Measurements from ENCODE around the gene C17orf58. TPM values are rescaled to one million over a fixed set of nuclear protein-coding genes. Genes with fewer than 3 reads are reported as not detected.
"Not testable (repeated sequence)": the region's sequence is repeated elsewhere in the genome, so short reads cannot be mapped to it uniquely, and the experiment has no call there.

Gene C17orf58
- total RNA-seq, 1 experiment from 2014 or later: 24.2 TPM

DNA sequence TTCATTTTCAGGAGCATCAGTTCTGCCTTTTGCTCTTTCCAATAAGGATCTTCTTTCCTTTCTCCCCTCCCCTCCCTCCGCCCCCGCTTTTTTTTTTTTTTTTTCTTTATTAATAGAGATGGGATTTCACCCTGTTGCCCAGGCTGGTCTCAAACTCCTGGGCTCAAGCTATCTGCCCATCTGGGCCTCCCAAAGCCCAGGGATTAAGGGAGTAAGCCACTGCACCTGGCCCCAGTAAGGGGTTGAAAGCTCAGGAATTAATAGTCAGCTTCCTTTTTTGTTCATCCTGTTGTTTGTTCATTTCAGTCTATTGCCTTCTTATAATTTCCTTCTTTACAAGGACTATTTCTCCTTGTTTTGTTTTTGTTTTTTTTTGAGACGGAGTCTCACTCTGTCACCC, 7.9 kb upstream of the C17orf58 start:
- DNase-seq (ENCODE audit: low spot score): no peak

DNA sequence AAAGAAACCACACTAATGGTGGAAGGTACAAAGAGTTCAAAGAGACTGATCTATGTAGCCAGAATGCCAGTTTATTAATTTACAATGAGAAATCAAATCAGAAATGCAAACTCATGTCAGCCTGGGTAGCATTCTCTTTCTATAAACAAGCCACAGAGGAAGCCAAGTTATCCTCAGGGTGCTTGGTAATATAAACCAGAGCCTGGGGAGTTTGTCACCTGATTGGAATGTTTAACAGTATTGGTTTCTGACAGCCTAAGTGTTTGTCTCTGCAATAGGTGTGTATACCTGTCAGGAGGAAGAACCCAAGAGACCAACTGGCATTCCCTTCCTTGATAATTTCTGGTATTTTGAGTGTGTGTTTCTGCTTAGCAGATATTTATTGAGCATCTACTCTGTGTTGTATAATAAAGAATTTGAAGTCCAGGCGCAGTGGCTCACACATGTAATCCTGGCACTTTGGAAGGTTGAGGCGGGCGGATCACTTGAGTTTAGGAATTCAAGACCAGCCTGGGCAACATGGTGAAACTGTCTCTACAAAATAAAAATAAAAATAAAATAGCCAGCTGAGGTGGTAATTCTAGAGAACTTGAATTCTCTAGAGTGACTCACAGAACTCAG, 3.1 kb upstream of the C17orf58 start:
- DNase-seq (ENCODE audit: low spot score): no peak

DNA sequence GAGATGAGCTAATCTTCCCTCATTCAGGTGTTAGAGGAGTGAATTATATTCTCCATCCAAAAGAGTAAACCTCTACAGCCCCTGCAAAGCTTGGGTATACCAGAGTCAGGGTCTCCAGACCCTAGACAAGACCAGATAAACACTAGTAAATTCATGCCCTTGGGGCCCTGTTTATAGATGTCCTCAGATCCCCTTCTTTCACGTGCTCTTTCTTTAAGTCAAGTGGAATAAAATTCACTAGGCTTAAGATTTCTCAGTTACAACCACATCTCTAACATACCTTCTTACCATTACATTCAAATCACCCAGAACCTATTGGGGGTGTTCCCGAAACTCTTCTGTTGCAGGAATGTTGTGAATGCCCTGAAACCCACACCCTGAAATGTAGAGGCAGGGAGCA, 2.2 kb upstream of the C17orf58 start:
- no peak for DNase-seq (ENCODE audit: low spot score)

DNA sequence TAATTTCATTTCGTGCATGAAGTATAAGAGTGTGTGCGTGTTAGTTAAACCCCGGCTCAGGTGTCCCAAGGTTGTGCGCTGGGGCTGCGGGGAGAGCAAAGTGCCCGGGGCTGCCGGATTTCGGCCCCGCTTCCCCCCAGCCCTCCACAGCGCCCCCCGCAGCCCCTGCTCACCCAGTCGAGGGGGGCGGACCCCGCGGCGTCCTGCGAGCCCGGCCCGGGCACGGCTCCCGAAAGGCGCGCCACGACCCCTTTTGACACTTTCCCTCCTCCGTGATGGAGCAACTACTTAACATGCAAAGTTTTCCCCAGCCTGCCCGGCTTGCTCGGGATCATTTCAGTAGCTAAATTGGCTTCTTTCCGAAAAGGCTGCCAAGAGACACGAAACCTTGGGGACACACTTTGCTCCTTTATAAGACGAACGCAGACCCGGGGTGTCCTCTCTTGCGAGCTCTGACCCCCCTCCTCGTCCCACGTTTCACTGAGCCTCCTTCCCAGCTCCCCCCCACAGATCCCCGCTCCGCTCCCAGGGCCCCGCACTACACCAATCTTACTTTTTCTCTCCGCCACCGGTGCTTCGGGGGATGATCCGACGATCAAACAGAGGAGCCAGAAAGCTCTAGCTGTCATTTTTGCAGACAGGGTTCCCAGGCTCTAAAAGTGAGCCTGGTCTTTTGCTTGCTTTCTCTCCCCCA, 552 bp downstream of the C17orf58 start:
- no peak for DNase-seq (ENCODE audit: low spot score)

DNA sequence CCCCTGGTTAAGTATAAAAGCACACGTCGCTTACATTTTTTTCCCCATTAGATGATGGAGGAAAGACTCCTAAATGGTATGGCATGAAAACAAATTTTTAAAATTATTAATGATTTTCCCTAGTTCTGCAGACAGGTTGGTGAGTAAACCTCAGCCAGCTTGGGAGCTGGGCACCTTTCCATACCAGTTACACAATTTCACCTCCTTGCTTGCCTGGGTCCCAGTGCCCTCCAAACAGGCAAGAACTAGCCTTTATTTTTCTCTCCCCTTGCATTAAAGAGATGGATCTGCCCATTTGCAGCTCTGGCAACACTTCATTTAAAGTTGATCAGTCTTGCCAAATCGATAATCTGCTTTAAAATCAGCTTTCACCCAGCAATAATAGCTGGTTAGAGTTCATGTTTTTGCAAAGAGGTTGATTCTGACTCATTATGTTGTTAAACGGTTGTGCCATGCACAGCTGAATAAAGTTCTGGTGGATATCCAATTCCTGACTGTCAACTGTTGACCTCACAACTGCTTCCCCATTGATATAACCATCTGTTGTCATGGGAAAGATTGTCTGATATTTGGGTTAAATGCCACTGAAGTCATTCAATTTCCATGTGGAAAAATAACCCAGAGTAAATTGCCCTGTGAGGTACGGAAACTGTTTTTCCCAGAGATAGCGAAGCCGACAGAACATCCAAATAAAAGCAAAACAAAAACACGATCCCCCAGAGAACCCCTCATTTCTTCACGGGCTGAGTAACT, 1.3 kb downstream of the C17orf58 start:
- DNase-seq (ENCODE audit: low spot score): peak; percentile 30

DNA sequence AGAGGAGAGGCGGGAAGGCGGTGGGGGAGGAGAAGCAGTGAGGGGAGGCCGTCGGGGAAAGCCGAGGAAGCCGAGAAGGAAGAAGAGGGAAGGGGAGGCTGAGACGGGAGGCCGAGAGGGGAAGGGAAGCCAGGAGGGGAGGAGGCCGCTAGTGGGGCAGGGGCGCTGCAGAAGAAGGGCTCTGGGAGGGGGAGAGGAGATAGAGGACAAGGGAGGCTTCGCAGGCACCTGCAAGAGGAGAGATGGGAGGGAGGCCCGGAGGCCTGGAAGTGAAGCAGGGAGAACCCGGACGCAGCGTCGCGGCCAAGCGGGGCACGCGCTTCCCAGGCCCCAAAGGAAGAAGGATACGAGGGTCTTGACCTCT, 2.3 kb downstream of the C17orf58 start:
- DNase-seq (ENCODE audit: low spot score): no peak

DNA sequence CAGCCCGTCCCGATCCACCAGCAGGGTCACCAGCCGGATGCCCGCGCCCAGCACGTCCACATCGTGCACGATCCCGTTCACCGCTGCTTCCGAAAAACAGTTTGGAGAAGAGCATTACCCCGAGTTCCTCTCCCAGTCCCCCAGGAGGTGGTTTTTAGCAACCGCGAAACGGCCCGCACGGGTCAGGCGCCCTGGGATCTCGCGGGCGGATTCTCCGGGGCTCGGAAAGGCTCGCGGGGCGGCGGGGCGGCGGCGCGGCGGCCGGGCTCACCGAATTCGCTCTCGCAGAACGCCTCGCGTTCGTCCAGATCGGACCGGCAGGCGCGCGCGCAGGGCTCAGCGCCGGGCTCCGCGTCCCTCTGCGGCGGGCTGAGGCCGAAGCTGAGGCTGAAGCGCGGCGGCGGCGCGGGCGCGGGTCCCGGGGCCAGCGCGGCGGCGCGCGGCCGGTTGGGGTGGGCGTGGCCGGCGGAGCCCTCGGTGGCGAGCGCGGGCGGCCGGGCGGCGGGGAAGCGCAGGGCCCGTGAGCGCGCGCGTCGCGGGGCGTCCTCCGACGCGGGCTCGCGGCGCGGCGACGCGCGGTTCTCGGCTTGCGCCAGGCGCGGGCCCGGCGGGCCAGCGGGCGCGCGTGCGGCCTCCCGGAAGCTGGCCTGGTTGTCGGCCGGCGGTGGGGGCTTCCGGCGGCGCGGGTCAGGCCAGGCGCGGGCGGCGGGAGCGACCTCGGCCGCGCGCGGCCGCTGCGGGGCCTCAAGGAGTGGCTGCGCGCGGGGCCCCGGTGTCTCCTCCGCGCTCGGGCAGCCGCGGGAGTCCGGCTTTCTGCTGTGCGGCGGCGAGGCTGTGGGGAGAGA, 2.9 kb downstream of the C17orf58 start:
- peak; percentile 49 for DNase-seq (ENCODE audit: low spot score)

DNA sequence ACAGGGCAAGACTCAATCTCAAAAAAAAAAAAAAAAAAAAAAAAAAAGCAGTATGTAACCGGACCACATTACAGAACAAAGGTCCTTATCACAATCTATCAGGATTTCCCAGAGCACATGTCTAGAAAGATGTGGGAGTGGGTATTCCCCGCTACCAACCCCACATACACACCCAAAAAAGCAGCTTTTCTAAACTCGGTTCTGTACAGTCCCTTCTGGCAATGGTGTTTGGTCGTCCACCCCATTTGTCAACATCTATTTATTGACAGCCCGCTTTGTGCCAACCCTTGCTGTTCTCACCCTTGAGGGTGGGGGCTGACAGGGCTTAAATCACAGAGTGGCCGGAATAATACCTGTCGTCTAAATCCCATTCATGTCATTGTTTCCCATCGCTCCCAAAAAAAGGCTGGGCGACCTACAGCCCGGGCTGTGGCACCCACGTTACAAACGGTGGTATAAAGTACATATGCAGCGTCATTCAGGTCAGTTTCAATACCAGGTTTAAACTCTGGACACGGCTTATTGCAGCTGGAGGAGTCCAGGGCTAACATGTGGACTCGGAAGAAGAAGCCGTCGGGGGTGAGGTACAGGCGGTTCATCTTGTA, 3.6 kb downstream of the C17orf58 start:
- peak; percentile 48 for DNase-seq (ENCODE audit: low spot score)

DNA sequence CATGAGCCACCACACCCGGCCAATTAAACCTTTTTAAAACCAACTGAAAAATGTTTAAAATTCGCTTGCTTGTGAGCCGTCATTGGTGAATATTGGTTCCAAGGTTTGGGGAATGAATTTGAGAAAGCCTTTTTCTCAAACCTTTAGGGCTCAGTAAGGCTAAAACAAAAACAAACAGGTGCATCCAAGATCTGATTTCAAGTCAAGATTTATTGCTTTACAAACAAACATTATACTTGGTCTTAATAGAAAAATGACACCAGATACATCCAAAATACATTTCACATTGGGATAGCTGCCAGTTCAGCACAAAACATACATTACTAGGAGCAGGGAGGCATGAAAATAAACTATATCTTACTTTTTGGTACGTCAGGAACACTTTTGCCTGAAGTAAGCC, 5.4 kb downstream of the C17orf58 start:
- DNase-seq (ENCODE audit: low spot score): no peak

DNA sequence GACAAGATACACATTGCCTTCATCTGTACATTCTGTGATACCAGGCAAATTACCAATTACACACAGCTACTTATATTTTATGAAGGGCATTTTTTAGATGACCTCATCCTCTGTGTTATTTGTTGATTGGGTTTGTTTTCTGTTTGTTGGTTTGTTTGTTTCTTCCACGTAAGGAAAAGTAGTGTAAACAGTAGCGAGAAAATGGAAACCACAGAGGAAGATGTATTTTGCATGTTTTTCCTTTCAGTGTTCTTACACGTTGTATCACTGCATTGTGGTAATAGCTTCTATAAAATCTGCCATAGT, 12.9 kb downstream of the C17orf58 start:
- no peak for DNase-seq (ENCODE audit: low spot score)

DNA sequence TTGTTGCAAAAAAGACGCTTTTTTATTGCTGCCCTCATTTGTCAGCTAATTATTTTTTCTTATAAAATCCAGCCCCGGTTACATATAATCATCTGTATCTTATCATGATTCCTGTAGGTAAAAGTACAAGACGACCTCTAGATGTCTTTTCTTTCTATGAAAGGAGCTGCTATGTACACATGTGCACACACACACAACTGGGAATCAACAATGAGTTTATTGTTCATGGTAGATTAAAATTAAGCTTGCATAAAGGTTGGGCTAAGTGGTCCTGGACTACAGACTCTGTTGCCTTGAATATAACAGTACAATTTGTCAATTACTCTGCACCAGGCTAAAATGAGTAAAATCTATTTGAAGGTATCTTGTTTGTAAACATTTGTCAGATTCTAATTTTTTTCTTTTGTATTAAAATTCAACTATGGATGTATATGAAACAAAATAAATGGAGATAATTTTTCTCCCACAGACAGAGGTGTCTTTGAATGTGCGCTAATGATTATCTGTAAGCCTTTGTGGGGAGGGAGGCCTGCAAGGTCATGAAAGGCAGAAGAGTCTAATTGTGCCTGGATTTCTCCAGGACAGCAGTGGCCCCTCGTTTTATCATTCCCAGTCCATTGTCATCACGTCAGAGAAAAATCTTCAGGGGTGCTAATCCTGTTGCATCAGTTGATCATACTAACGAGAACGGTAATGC, 13.4 kb downstream of the C17orf58 start:
- no peak for DNase-seq (ENCODE audit: low spot score)

DNA sequence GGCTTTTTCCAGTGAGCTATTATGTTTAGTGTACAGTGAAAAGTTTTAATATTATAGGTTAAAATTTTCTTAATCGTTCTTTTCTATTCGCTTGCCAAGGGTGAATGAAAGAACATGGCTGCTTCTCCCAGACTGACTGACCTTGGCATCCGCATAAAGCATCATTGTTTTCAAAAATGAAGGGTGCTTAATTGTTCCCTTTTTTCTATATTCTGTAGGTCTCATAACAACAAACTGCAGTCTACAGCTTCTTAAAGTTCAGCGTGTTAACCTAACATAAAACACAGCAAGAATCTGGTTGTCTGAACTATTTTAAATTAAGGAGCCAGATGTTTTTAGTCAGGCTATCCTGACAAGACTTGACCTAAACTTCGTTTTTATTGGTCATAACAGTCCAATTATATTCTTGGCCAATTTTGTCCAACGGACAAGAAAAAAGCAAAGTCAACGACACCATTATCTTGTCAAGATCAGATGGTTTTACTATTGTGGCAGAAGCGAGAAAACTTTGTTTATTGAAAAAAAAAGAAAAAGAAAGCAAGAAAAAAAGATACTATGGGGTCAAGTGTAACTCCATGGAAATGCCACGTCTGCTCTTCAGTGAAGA, 14.1 kb downstream of the C17orf58 start:
- DNase-seq (ENCODE audit: low spot score): no peak

DNA sequence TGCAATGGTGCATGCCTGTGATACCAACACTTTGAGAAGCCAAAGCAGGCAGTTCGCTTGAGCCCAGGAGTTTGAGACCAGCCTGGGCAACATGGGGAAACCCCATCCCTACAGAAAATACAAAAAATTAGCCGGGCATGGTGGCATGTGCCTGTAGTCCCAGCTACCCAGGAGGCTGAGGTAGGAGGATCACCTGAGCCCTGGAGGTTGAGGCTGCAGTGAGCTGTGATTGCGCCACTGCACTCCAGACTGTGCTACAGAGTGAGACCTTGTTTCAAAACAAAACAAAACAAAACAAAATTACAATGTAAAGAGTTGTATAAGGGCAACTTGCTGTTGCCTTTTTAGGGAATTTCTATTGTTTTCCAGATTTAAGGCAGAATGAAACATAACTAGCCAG, 15.4 kb downstream of the C17orf58 start:
- DNase-seq (ENCODE audit: low spot score): not testable (repeated sequence)

DNA sequence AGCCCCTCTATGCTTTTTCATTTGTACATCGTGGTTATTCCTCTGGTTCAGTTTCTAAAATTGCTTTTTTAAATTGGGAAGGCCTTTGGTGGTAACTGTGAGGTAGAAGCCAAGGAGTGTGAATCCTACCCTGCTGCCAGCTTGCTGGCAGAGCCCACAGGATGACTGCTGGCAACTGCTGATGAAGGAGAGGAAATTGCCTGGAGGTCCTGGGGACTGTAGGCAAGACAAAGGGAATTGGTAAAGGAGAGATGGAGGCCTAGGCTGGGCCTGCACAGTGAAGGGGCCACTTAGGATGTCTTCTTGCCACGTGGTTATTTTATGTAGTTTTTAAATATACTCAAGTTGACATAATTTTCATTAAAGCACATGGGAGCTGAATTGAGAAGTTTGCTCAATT, 15.8 kb downstream of the C17orf58 start:
- no peak for DNase-seq (ENCODE audit: low spot score)

DNA sequence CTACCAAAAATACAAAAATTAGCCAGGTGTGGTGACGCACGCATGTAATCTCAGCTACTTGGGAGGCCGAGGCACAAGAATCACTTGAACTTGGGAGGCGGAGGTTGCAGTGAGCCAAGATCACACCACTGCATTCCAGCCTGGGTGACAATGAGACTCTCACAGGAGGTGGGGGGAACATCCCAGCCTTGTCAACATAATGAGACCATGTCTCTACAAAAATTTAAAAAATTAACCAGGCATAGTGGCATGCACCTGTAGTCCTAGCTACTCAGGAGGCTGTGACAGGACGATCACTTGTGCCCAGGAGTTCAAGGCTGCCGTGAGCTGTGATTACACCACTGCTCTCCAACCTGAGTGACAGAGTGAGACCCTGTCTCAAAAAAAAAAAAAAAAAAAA, 20.0 kb downstream of the C17orf58 start:
- not testable (repeated sequence) for DNase-seq (ENCODE audit: low spot score)

DNA sequence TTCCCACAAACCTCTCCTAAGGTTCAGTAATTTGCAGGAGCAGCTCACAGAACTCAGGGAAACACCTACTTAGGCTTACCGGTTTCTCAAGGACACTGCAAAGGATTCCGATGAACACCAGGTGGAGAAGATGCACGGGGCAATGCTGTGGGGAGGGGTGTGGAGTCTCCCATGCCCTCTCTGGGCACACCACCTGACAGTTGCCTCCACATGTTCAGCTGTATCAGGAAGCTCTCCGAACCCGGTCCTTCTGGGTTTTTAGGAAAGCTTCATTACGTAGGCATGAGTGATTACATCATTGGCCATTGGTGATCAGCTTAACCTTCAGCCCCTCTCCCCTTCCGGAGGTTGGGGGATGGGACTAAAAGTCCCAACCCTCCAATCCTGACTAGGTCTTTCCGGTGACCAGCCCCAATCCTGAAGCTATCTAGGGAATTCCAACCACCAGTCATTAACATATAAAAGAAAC, 21.6 kb downstream of the C17orf58 start:
- no peak for DNase-seq (ENCODE audit: low spot score)

DNA sequence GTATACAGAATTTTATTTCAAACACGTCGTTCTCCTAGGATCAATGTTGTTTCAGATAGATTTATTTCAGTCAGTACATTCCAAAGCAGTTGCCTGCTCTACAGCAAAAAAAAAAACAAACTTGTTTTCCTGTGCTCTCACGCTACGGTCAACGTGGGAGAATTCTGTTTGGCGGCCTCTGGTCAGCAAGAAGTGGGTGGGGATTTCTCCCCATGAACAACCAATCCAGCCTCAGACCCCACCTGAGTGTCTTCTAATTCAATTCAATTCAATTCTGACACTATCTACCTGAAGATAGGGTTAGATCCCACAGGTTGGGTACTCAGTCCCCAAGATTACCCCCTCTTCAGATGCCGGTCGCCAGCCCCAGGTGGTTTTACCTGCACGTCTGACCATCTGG, 22.1 kb downstream of the C17orf58 start:
- no peak for DNase-seq (ENCODE audit: low spot score)

DNA sequence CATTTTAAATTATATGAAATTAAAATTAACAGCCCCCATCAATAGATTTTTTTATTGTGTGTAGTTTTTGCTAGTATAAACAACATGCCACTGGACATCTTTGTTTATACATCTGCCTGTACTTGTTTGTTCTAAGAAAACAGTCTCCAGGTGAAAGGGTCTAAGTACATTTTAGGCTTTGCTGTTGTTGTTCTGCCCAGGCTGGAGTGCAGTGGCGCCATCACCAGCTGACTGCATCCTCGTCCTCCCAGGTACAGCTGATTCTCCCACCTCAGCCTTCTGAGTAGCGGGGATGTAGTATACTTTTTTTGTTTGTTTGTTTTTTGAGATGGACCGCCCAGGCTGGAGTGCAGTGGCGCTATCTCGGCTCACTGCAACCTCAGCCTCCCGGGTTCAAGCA, 25.5 kb downstream of the C17orf58 start:
- no peak for DNase-seq (ENCODE audit: low spot score)

DNA sequence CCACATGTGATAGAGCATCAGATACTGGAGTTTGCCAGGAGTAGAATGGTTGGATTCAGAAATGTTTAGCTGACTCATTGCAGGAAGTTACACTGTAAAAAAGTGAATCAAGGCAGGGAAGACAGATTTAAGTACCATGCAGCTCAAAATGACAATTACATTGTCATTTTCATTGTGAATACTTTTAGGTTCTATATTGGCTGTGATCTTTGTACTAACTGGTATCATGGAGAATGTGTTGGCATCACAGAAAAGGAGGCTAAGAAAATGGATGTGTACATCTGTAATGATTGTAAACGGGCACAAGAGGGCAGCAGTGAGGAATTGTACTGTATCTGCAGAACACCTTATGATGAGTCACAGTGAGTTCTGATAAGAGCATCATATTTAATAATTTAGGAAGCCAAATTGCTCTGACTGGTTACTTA, 33.1 kb downstream of the C17orf58 start:
- peak; percentile 74 for DNase-seq (ENCODE audit: low spot score)

DNA sequence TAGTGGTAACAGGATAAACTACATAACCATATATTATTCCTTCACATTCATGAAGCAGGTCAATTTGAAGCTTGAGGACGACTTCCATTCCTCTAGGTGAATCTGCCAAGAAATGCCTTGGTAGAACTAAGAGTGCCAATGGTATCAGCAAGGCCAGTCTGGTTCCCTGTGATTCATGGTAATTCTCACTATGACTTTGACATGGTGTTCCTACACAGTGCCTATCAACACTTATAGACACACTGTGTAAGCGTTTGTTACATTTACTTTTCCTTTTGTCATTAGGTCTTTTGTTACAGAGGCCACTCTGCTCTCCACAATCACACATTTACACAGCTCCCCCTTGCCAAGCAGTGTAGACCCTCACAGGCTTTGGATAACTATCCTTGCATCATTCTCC, 34.1 kb downstream of the C17orf58 start:
- DNase-seq (ENCODE audit: low spot score): not testable (repeated sequence)

DNA sequence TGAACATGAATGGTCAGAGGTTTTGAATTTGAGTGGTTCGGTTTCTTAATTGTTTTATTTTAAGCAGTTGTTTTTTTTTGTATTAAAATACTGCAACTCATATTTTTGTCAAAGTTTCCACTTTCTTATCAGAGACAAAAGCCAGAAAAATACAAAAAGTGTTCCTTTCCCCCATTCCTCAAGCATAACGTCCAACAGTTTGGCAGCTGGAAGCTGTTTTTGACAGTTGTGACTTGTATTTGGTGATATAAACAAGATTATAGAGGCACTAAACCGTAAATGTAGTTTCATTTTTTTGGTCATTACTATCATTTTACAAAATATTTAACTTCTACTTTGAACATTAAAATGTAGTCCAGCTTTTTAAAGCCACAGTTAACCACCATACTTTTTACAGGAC, 36.0 kb downstream of the C17orf58 start:
- not testable (repeated sequence) for DNase-seq (ENCODE audit: low spot score)
